ENCODE results near the gene HIP1. TPM values are rescaled to one million over a fixed set of nuclear protein-coding genes. Genes with fewer than 3 reads are reported as not detected.

HIP1 gene
- total RNA-seq, 1 experiment from 2014 or later: 5.3 TPM

DNA sequence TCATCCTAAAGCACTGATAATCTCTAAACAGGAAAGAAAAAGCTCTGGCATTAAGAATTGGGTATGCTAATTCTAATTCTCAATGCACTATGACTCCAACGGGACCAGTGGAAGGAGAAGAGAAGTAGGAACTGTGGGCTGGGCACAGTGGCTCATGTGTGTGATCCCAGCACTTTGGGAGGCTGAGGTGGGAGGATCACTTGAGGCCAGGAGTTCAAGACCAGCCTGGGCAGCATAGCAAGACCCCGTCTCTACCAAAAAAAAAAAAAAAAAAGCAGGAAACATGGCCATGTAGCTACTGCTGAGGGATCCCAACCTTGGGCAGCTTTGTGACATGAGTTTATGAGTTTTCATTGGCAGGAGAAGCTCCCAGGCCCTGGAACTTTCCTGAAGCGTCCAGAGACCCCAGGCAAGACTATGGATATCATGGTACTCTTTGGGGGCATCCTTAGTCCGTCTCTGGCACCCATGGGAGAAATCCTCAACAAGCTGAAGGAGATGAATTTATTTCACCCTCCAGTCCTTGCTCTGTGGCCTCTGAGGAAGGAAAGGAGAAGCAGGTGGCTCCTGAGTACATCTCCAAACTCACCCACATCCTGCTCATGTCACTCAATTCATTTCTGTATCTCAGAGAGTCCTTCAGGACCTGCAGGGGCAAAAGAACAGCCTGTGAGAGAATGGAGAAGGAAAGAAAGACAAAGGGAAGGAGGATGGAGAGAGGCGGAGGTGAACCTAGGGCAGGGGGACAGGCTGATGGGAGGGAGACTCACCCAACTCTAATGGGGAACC is 147.1 kb downstream of the HIP1 start:
- H3K9ac ChIP-seq (ENCODE audit: low read length): no peak overlapping the region
- no peaks in the 10 kb centered on the region for H3K9me2 ChIP-seq (replicated peaks; ENCODE audit: low read length)
- no peak overlapping the region for H2AFZ ChIP-seq (ENCODE audit: low read length)
- intact Hi-C loops (cut with micrococcal nuclease): no loop called here
- no peak overlapping the region for H3K4me2 ChIP-seq (ENCODE audit: low read length)
- no peak overlapping the region for H3K27ac ChIP-seq (ENCODE audit: low read length)
- DNase-seq (no peak), ATAC-seq (no peak)
- H3F3A ChIP-seq (ENCODE audit: low read length, unreplicated experiment): no peaks in the 10 kb centered on the region
- BruUV-seq (replicated peaks): no TSS peak
- H4K20me1 ChIP-seq (ENCODE audit: low read length): no peaks in the 10 kb centered on the region
- no peak overlapping the region for H3K4me3 ChIP-seq (ENCODE audit: low read length)
- ChIA-PET CTCF (no interaction called here), POLR2A (ENCODE audit: unreplicated experiment) (no interaction called here)
- H3K4me1 ChIP-seq (ENCODE audit: insufficient read depth, low read length): peaks cover 10% of the 10 kb centered on the region
- H3K79me2 ChIP-seq (ENCODE audit: low read length): no peaks in the 10 kb centered on the region
- H3K27me3 ChIP-seq (ENCODE audit: low read length): no peaks in the 10 kb centered on the region
- TF ChIP-seq, protein P1, sequence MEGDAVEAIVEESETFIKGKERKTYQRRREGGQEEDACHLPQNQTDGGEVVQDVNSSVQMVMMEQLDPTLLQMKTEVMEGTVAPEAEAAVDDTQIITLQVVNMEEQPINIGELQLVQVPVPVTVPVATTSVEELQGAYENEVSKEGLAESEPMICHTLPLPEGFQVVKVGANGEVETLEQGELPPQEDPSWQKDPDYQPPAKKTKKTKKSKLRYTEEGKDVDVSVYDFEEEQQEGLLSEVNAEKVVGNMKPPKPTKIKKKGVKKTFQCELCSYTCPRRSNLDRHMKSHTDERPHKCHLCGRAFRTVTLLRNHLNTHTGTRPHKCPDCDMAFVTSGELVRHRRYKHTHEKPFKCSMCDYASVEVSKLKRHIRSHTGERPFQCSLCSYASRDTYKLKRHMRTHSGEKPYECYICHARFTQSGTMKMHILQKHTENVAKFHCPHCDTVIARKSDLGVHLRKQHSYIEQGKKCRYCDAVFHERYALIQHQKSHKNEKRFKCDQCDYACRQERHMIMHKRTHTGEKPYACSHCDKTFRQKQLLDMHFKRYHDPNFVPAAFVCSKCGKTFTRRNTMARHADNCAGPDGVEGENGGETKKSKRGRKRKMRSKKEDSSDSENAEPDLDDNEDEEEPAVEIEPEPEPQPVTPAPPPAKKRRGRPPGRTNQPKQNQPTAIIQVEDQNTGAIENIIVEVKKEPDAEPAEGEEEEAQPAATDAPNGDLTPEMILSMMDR (conservative IDR thresholded peaks at IDR 0.05; ENCODE audit: low read depth, low read length): no peak
- TF ChIP-seq EZH2phosphoT487 (IDR thresholded peaks at IDR 0.05; ENCODE audit: borderline replicate concordance, low read length) (no peak), EZH2 (IDR thresholded peaks at IDR 0.05; ENCODE audit: low read length, unreplicated experiment) (no peak)
- no peaks in the 10 kb centered on the region for H3K36me3 ChIP-seq (ENCODE audit: low read depth, low read length)
- no peaks in the 10 kb centered on the region for H3K9me3 ChIP-seq (ENCODE audit: low read length)

DNA sequence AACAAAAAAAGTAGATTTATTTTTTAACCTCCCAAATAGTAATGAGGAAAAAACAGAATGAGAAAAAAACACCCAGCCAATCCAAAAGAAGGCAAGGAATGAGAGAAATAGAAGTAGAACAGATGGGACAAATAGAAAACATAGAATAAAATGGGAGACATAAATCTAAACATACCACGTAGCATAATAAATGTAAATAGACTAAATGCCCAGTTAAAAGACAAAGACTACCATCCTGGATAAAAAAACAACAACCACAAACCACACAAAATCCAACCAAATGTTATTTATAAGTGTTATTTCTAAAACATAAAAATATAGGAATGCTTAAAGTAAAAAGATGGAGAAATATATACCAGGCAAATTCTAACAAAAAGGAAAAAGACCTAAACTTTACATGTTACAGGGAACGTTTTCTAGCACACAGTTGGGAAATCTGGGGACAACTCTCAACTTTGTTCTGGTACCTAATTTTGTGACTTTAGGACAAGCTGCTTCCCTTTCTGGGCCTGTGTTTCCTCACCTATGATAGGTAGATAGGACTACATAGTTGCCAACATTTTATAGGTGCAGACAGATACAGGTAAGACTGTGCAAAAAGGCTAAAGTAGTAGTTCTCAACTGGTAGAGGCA is 148.3 kb downstream of the HIP1 start:
- Histone ChIP-seq H3K4me2 (ENCODE audit: low read length) (no peak overlapping the region), H3K79me2 (ENCODE audit: low read length) (no peaks in the 10 kb centered on the region), H3K9me3 (ENCODE audit: low read length) (no peaks in the 10 kb centered on the region), H3K36me3 (ENCODE audit: low read depth, low read length) (no peaks in the 10 kb centered on the region), H3K4me1 (ENCODE audit: insufficient read depth, low read length) (peaks cover 5% of the 10 kb centered on the region; the same call in 1 of the 2 replicates), H3K27me3 (ENCODE audit: low read length) (no peaks in the 10 kb centered on the region), H4K20me1 (ENCODE audit: low read length) (no peaks in the 10 kb centered on the region), H2AFZ (ENCODE audit: low read length) (no peak overlapping the region), H3F3A (ENCODE audit: low read length, unreplicated experiment) (no peaks in the 10 kb centered on the region), H3K4me3 (ENCODE audit: low read length) (no peak overlapping the region), H3K9ac (ENCODE audit: low read length) (no peak overlapping the region), H3K27ac (ENCODE audit: low read length) (no peak overlapping the region), H3K9me2 (replicated peaks; ENCODE audit: low read length) (no peaks in the 10 kb centered on the region)
- ChIA-PET CTCF (no interaction called here), POLR2A (ENCODE audit: unreplicated experiment) (no interaction called here)
- intact Hi-C loops (cut with micrococcal nuclease): no loop called here
- DNase-seq: no peak
- ATAC-seq: no peak
- TF ChIP-seq, protein P1 (conservative IDR thresholded peaks at IDR 0.05; ENCODE audit: low read depth, low read length): no peak
- no TSS peak for BruUV-seq (replicated peaks)

GRCh38 chr7:75584354-75584753 is 154.4 kb downstream of the HIP1 start:
- Histone ChIP-seq H3K9ac (ENCODE audit: low read length) (no peak overlapping the region), H3K27ac (ENCODE audit: low read length) (no peak overlapping the region), H3K9me3 (ENCODE audit: low read length) (no peaks in the 10 kb centered on the region), H3K36me3 (ENCODE audit: low read depth, low read length) (no peaks in the 10 kb centered on the region), H3K9me2 (replicated peaks; ENCODE audit: low read length) (no peaks in the 10 kb centered on the region), H3K27me3 (ENCODE audit: low read length) (no peaks in the 10 kb centered on the region), H2AFZ (ENCODE audit: low read length) (no peak overlapping the region), H3K79me2 (ENCODE audit: low read length) (no peaks in the 10 kb centered on the region), H3K4me3 (ENCODE audit: low read length) (no peak overlapping the region), H4K20me1 (ENCODE audit: low read length) (no peaks in the 10 kb centered on the region), H3F3A (ENCODE audit: low read length, unreplicated experiment) (no peaks in the 10 kb centered on the region), H3K4me2 (ENCODE audit: low read length) (no peak overlapping the region), H3K4me1 (ENCODE audit: insufficient read depth, low read length) (no peaks in the 10 kb centered on the region)
- POLR2A ChIA-PET (ENCODE audit: unreplicated experiment): no interaction called here
- DNase-seq (no peak), ATAC-seq (no peak)
- intact Hi-C loops (cut with micrococcal nuclease): no loop called here
- TF ChIP-seq, protein P1 (conservative IDR thresholded peaks at IDR 0.05; ENCODE audit: low read depth, low read length): no peak
- TF ChIP-seq EZH2 (IDR thresholded peaks at IDR 0.05; ENCODE audit: low read length, unreplicated experiment) (no peak), EZH2phosphoT487 (IDR thresholded peaks at IDR 0.05; ENCODE audit: borderline replicate concordance, low read length) (no peak)
- BruUV-seq (replicated peaks): no TSS peak
- CTCF ChIA-PET: no interaction called here

Measured in PC-3 (cell line).